GM21447 (cell line): ENCODE data around the gene FANCC.

Experiments
- ATAC-seq: cut with Tn5 transposase; IDR thresholded peaks from one replicate; pipeline ENCODE4 v1.9.1; 2021; ENCODE audit not compliant: unreplicated experiment

The FANCC gene

DNA sequence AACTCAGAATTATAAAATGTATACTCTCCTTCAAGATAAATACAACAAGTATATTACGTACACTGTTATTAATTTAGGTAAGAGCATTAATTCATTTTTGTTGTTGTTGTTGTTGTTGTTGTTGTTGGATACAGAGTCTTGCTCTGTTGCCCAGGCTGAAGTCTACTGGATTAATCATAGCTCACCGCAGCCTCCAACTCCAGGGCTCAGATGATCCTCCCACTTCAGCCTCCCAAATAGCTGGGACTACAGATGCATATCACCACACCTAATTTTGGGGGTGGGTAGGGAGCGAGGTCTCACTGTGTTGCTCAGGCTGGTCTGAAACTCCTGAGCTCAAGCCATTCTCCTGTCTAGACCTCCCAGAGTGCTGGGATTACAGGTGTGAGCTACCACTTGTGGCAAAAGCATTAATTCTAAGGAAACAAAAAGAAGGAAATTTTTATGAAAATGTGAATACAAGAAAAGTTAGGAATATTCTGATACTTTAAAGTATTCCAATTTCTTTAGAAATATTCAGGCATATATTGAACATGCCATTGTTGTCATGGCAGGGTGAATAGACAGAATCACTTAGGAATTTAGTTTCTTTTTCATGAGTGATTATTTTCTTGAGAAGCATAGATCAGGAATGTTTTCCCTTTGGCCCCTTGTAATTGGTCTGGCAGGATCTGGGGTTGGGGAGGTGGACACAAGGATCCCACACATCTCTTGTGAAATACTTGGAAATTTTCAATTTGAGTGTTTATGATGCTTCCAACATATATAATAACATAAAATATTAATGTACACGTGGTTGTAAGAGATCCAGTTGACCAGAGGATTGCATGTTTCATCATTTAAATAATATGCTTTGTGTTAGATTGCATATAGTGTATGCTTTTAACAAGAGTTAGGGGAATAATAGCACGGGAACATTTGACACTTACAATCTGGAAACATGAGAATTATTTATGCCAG, 263.6 kb downstream of the FANCC start:
- ATAC-seq, result no peak

DNA sequence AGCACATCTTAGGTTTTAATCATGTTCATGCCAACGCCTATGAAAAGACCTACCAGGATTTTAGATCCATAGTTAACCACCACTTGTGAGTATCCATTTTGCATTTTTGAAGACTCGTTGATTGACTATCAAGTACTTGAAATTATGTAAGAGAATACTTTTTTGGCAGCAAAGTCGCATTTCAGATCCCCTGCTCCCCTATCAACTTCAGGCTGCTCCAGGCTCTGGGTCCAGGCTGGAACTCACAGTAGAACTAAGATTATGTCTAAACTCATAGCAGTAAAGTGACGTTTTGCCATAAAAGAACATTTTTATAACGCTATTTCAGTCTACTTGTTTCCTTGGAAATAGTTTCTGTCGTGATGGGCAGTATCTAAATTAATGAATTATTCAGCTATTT, 267.7 kb downstream of the FANCC start:
- ATAC-seq, result no peak
